A673 (cell line): Measurements from ENCODE around the gene DNPH1.

Source experiments
- CTCF ChIP-seq: fragments of 300-800, 200-600 bp; sonication (generic); conservative IDR thresholded peaks from 2 replicates; pipeline ENCODE4 v1.5.1; 2017; ENCODE audit warnings: low read depth, mild to moderate bottlenecking, antibody characterized with exemption, low read length, moderate library complexity, mixed read lengths
- EZH2 ChIP-seq: fragments of 200-600 bp; sonication (generic); IDR thresholded peaks from 2 replicates; pipeline ENCODE4 v1.6.1; 2017; ENCODE audit warnings: borderline replicate concordance, low read depth, mild to moderate bottlenecking, mixed read lengths, antibody characterized with exemption, low read length; ENCODE audit not compliant: poor library complexity, severe bottlenecking

GRCh38 chr6:43262000-43262779, 32.9 kb upstream of the DNPH1 start:
- no peak for TF ChIP-seq CTCF
- no peak for TF ChIP-seq EZH2
